Daoy (cell line): ENCODE results near the gene MRPS9. TPM values are rescaled to one million over a fixed set of nuclear protein-coding genes. Genes with fewer than 3 reads are reported as not detected.
A peak's percentile ranks its signal among the peaks of the same experiment; 100 is the strongest.

Source experiments
- DNase-seq: peaks from one replicate; pipeline ENCODE4 v3.0.0-alpha.2; 2015; ENCODE audit warnings: low read depth
- total RNA-seq: library from RNA; depleted of rRNA; stranded (reverse); fragments of >200 nt; shearing (Covaris generic); gene quantifications from 2 replicates; pipeline ENCODE4 v1.2.3, GENCODE V29; 2014

MRPS9 gene
- total RNA-seq, 1 experiment from 2014 or later: 45.7 TPM

DNA sequence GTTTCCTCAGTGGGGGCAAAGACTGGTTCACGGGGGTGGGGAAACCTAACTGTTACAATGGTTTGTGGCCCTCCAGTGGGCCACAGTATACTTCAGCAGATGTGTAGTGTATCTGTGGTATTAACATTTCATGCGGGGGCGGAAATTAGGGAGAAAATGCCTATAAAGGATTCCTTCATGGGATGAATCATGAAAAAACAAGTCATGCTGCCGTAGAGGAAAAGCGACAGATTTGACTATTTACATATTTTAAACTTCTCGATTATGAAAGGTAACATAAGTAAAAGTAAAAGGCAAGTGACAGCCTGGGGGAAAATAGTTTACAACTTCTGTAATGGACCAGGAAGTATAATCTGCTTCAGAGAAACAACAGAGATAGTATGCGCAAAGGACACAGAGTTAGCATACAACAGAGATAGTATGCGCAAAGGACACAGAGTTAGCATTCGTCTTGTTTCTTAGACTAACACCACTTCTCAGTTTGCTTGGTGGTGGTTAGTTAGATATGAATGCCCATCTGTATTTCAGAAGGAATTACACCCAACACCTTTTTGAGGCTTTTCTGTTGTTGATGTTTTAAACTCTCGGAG is 41.1 kb downstream of the MRPS9 start:
- DNase-seq: no peak

- no peak for DNase-seq
These were observed 42.6 kb downstream of the MRPS9 start for GRCh38 chr2:105080461-105080860.

GRCh38 chr2:105081006-105081601 is 43.2 kb downstream of the MRPS9 start:
- no peak for DNase-seq

DNA sequence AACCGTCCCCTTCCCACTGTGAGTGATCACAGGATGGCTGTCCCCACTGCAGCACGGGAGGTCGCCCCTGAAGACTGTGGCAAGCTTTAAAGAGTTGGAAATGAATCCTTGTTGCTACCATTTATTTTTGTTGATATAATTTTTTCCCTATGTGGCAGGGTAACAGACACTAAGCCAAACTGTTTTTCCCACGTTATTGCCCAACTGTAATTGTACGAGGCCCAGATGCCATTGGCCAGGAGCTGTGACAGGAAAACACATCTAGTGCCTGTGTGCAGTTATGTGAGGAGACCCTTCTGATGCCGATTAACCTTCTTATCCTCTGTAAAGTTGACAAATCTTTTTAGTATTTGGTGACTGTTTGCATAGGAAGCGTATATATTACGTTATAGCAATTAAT is 44.2 kb downstream of the MRPS9 start:
- no peak for DNase-seq

GRCh38 chr2:105085525-105085924 is 47.7 kb downstream of the MRPS9 start:
- no peak for DNase-seq

DNA sequence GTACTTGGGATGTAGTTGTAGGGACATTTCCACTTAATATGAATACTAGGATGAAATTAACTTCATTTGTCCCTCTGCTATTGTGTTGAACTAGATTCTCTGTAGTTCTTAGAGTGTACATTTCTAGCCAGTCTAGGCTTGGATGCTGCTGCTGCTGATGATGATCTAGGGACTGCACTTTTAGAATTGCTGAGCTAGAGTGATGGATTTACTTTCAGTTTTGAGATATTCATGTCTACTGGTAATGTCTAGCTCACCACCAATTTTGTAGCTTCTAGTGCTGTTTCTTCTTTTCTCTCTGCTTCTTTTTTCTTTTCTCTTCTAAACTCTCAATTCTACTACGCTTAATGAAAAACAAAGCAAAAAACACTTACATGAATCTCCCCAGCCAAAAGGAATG is 49.4 kb downstream of the MRPS9 start:
- no peak for DNase-seq

DNA sequence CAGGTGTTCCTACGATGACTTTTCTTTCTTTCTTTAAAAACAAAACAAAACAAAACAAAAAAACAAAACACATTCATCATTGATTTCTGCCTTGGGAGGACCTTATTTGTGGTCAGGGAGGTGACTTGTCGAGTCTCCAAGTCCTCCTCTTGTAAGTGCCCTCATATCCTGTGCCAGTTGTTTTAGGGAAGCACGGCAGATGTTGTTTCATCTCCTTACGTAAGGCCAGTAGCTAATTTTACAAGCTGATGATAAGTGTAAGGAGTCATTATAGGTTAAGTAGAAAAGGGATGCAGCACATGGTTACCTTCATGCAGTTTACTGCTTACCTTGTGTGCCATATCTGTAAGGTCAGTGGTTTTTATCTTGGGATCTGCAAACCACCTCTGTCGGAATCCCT is 52.2 kb downstream of the MRPS9 start:
- DNase-seq: no peak

GRCh38 chr2:105092797-105093196 is 54.9 kb downstream of the MRPS9 start:
- no peak for DNase-seq

GRCh38 chr2:105099153-105099552 is 61.3 kb downstream of the MRPS9 start:
- DNase-seq: no peak

- DNase-seq: no peak
These were observed 62.4 kb downstream of the MRPS9 start for GRCh38 chr2:105100046-105100840.

DNA sequence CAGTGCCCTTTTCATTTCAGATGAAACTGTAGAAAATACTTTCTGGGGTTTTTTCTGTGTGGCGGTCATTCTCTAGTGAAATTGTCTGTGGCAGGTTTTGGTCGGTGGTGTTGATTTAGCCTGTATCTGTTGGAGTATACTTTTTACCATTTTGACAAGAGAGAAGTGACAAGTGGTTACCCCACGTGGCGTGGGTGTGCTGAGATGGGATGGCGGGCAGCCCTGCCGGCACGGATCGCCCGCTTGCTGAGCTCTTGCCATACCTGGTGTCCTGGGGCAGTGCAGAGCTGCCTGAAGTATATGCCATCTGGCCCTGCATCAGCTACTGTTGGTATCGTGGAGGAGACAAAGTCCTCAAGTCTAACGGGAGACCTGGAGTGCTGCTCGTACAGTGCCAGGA is 64.1 kb downstream of the MRPS9 start:
- DNase-seq: no peak

DNA sequence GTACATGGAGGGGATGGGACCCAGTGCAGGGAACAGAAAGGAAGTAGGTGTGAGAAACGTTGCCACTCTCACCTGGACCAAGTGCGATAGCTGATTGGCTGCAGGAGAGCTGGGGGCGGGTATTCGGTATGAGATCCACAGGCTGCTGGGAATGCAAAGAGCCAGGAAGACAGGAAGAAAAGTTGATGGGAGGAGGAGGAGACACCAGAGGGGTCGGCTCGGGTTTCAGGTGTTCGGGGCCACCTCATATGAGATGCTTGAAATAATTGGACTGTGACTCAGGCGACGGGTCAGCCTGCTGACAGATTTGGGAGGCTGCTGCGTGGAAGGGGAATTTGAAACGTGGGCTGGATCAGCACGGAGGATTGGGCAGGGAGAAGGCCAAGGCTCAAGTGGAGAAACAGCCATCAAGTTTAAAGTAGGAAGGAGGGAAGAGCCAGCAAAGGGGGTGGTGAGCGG is 65.1 kb downstream of the MRPS9 start:
- peak; percentile 89 for DNase-seq

DNA sequence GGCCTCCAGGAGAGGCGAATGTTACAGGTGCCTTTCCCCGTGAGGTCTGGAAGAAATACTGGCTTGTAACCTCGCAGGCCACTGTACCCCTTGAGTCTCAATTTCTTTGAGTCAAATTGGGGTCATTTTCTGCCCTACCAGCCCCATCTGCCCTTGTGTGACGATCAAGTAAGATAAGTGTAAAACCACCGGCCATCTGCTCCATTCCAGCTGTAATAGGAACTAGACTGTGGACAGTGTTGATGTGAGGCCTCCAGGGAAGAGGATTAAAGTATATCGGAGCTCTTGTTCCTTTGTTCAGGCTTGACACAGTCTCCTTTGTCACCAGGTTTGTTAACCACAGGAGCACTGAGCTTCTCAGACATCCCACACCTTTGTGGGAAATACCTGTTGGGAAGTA is 65.6 kb downstream of the MRPS9 start:
- no peak for DNase-seq

GRCh38 chr2:105104208-105104731 is 66.4 kb downstream of the MRPS9 start:
- DNase-seq: peak; percentile 88

DNA sequence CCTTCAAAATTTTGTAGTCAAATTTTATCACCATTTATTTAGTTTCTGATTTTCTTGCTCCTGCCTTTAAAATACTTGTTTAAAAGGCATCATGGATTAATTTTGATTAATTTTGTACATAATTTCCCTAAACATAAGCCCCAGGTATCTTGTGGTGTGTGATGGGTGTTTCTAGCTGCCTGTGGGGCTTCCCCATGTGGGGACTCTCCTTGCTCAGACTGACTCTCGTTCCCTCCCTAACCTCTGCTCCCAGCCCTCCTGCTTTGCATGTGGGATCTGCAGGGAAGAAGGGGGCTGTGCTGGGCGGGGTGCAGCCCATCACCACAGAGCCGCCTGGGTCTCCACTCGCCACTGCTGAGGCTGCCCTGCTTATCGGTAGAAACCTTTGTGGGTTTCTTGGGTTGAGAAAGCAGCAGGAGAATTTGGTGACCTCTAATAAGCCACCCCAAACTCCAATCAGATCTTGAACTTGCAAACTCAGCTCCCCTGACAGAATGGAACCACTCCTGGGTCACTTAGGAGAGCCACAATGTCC is 72.5 kb downstream of the MRPS9 start:
- DNase-seq: no peak

DNA sequence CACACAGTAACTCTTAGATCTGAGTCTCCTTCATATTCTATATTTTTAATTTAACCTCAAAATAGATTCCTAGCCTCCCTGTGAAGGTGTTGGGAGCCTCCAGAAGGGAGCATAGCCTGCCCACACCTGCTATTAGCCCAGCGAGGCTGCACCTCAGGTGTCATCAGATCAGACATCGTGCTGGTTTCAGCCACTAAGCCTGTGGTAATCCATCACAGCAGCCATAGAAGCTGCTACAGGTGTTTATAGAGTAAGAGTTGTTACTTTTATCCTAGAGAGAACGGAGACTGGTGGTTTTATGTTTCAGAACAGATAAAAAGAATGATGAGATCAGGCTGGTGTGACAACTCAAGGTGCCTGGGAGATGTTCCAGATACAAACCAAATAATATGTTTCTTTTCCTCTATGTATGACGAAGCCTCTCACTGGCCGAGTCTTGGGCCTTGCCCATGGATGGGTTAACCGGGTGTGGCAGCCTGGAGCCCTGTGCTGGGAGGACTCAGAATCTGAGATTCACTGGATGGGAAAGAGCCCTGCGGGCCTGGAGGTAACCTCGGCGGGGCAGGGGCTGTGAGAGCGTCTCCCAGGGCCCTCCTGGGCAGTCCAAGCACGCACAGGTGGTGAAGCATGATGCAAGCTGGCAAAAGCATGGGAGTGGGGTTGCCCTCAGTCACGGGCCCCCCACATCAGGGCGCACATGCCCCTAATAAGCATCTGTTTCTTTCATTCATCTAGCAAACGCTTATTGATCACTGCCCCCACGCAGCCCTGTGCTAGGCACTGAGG is 73.7 kb downstream of the MRPS9 start:
- DNase-seq: no peak

DNA sequence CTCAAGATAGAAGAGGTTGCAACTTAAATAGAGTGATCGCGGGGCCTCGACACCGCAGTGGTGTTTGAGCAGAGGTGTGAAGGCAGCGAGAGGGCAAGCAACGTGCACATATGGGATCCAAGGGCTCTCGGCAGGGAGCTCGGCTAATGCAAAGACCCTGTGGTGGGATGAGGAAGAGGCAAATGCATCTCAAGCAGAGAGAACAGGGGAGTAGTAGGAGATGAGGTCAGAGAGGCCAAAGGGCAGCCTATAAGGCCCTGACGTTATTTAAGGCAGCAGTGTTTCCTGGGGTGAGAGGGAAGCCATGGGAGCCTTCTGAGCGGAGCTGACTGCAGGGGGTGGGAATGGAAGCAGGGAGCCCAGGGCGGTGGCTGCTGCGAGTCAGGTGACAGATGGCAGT is 74.5 kb downstream of the MRPS9 start:
- DNase-seq: no peak

- DNase-seq: no peak
These were observed 75.9 kb downstream of the MRPS9 start for GRCh38 chr2:105113616-105114291.

GRCh38 chr2:105114551-105114950 is 76.7 kb downstream of the MRPS9 start:
- peak; percentile 53 for DNase-seq

- no peak for DNase-seq
These were observed 78.5 kb downstream of the MRPS9 start for GRCh38 chr2:105116348-105116747.

DNA sequence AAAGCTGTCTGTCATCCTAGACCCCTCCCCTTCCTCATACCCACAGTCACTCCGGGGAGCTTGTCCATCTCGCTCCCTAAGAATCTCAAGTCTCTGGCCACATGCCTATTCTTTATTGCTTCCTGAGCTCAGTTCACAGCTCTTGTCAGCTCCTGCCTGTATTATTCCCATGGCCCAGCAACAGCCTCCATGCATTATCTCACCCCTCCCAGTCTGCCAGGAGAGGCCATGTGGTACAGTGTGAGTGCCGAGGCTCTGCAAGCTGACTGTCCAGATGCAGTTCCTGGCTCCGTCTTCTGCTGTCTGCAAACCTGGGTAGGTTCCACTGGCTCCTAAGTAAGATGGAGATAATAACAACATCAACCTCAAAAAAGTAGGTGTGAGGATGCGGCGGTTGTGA is 79.7 kb downstream of the MRPS9 start:
- DNase-seq: no peak
